ENCODE data around the gene ITPR3. TPM values are rescaled to one million over a fixed set of nuclear protein-coding genes. Genes with fewer than 3 reads are reported as not detected.

Gene ITPR3
- total and polyA plus RNA-seq, 2 of the 13 experiments (the other 11 are each of a cell fraction or from before 2014, with no cell fraction given) = 3.8 to 21.4 TPM

DNA sequence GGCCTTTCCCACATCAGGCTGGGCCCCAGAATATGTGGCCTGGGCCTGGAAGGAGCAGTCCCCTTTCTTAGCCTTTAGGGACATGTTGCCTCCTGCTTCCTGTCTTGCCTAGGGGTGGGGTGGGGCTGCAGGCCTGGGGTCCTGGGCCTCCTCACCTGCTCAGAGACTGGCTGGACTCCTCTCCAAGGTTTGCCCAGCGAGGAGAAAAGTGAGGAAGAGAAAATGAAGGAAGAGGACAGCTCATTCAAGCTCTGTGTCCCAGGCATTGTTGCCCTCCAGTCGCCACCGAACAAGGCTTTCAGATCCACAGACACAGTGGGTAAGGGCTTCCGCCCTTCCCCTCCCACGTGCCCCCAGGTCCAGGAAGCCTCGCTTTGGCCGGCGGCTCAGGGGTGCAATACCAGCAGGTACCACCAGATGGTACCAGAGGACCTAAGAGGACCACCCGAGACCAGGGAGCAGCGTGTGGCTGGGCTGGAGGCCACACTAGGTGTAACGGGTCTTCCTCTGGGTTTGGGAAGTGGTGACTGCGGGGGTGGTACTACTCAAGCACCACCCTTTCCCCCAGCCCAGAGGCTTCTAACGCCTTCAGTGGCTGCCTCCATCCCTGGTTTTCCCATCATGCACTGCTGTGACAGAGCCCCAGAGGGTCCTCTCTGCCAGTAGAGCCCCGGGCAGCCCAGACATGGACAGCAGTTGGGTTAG lies 35.6 kb upstream of the ITPR3 start (continued):
- TF ChIP-seq ZFX (CRISPR knock-in tag; IDR thresholded peaks at IDR 0.05; ENCODE audit: low read depth) (peak; percentile 68; the same call in 1 of the 2 replicates), FOXK1 (CRISPR knock-in tag; IDR thresholded peaks at IDR 0.05; ENCODE audit: borderline replicate concordance, low read depth) (no peak), ZNF776 (CRISPR knock-in tag; IDR thresholded peaks at IDR 0.05) (peak; percentile 46; the same call in 1 of the 2 replicates), ZNF282 (IDR thresholded peaks at IDR 0.05; ENCODE audit: partially characterized antibody) (no peak), ARID4A (CRISPR knock-in tag; IDR thresholded peaks at IDR 0.05; ENCODE audit: borderline replicate concordance) (no peak; the same call in 1 of the 2 replicates), ZSCAN9 (CRISPR knock-in tag; IDR thresholded peaks at IDR 0.05; ENCODE audit: borderline replicate concordance) (peak; percentile 32; the same call in 1 of the 2 replicates), ZMYM4 (CRISPR knock-in tag; IDR thresholded peaks at IDR 0.05) (no peak; the same call in 1 of the 2 replicates), RBAK (CRISPR knock-in tag; IDR thresholded peaks at IDR 0.05) (no peak)
- TF ChIP-seq, protein P1, sequence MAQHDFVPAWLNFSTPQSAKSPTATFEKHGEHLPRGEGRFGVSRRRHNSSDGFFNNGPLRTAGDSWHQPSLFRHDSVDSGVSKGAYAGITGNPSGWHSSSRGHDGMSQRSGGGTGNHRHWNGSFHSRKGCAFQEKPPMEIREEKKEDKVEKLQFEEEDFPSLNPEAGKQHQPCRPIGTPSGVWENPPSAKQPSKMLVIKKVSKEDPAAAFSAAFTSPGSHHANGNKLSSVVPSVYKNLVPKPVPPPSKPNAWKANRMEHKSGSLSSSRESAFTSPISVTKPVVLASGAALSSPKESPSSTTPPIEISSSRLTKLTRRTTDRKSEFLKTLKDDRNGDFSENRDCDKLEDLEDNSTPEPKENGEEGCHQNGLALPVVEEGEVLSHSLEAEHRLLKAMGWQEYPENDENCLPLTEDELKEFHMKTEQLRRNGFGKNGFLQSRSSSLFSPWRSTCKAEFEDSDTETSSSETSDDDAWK (CRISPR knock-in tag; IDR thresholded peaks at IDR 0.05) = no peak
- TF ChIP-seq, protein P2, sequence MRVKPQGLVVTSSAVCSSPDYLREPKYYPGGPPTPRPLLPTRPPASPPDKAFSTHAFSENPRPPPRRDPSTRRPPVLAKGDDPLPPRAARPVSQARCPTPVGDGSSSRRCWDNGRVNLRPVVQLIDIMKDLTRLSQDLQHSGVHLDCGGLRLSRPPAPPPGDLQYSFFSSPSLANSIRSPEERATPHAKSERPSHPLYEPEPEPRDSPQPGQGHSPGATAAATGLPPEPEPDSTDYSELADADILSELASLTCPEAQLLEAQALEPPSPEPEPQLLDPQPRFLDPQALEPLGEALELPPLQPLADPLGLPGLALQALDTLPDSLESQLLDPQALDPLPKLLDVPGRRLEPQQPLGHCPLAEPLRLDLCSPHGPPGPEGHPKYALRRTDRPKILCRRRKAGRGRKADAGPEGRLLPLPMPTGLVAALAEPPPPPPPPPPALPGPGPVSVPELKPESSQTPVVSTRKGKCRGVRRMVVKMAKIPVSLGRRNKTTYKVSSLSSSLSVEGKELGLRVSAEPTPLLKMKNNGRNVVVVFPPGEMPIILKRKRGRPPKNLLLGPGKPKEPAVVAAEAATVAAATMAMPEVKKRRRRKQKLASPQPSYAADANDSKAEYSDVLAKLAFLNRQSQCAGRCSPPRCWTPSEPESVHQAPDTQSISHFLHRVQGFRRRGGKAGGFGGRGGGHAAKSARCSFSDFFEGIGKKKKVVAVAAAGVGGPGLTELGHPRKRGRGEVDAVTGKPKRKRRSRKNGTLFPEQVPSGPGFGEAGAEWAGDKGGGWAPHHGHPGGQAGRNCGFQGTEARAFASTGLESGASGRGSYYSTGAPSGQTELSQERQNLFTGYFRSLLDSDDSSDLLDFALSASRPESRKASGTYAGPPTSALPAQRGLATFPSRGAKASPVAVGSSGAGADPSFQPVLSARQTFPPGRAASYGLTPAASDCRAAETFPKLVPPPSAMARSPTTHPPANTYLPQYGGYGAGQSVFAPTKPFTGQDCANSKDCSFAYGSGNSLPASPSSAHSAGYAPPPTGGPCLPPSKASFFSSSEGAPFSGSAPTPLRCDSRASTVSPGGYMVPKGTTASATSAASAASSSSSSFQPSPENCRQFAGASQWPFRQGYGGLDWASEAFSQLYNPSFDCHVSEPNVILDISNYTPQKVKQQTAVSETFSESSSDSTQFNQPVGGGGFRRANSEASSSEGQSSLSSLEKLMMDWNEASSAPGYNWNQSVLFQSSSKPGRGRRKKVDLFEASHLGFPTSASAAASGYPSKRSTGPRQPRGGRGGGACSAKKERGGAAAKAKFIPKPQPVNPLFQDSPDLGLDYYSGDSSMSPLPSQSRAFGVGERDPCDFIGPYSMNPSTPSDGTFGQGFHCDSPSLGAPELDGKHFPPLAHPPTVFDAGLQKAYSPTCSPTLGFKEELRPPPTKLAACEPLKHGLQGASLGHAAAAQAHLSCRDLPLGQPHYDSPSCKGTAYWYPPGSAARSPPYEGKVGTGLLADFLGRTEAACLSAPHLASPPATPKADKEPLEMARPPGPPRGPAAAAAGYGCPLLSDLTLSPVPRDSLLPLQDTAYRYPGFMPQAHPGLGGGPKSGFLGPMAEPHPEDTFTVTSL (CRISPR knock-in tag; IDR thresholded peaks at IDR 0.05; ENCODE audit: borderline replicate concordance) = no peak

All from HepG2 (cell line).